ENCODE data around the gene PDCD6IP.
"Not testable (repeated sequence)": the region's sequence is repeated elsewhere in the genome, so short reads cannot be mapped to it uniquely, and the experiment has no call there.

Gene PDCD6IP

DNA sequence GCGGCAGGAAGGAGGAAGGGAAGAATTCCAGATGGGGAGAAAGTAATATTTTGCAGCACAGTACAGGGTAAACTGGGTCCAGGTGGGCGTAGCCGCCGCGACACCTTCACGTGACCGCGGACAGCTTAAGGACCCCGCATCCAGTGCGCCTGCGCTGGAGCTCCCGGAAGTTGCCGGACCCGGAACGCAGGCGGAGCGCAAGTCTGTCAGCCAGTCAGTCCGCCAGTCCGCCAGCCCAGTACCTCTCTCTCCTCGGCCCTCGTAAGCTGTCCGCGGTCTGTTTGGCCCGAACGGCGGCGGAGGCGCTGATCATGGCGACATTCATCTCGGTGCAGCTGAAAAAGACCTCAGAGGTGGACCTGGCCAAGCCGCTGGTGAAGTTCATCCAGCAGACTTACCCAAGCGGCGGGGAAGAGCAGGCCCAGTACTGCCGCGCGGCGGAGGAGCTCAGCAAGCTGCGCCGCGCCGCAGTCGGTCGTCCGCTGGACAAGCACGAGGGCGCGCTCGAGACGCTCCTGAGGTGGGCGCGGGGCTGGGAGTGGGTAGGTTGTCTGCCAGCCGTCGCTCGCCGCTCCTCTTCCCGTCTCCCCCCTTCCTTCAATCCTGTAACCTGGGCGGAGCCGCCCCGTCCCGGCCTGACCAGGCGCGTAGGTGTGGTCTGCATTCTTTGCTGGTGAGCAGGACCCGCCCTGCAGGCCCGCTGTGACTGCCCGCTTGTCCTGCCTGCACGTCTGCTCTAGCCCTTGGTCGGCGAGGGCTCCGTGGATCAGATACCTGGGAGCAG is at the start of gene PDCD6IP:
PDCD6IP (plus strand) TSS at position 213 of the 784 bp plus-strand sequence; CDS start at position 312, 99 bp downstream.
- DNase-seq: peak; percentile 91 to 94

DNA sequence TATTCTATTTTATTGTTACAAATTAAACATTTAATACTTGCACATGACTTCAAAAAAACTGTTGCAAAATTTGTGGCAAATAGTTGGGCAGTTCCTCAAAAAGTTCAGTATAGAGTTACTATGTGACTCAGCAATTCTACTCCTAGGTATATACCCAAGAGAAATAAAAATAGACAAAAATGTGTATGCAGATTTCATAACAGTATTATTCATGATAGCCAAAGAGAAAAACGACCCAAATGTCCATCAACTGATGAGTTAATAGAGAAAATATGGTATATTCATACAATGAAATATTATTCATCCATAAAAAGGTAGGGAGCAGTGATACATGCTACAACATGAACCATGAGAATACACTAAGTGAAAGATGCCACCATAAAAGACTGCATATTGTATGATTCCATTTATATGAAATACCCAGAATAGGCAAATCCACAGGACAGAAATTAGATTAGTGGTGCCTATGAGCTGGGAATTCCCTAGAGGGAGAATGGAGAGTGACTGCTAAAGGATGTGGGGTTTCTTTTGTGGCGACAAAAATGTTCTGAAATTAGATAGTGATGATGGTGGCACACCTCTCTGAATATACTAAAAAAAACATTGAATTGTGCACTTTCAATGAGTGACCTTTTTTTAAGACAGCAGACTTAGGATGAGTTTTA is 48.8 kb upstream of the PDCD6IP start:
- no peak for DNase-seq

DNA sequence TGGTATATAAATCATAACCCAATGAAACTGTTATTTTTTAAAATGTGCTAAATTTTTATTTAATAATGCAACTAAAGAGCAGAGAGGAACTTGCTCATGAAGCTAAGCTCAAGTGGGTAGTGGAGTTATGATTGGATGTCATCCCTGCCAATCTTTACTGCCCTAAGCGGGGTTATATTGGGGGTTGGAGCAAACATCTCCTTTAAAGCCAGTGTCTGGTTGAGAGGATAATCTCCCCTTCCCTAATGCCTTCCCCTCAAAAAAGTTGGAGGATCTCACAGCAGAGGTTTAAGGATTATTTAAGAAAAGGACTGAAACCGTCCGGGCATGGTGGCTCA is 48.2 kb upstream of the PDCD6IP start:
- DNase-seq: no peak

DNA sequence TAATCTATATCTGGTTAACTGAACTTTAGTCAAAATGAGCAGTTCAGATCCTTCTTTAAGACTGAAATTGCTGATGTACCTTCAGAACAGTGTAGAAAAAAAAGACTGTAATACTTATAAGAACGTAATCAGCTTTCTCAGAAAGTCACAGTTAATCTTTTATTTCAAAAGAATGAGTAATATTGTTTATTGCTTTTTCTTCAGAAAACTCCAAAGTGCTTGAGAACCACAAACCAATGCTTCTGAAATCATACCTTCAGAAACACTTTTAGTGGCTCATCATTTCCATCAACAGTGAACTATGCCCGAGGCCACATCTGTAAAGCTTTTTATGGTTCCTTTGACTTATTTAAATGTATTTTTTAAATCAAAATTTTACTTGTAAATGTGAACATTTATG is 47.1 kb upstream of the PDCD6IP start:
- no peak for DNase-seq

DNA sequence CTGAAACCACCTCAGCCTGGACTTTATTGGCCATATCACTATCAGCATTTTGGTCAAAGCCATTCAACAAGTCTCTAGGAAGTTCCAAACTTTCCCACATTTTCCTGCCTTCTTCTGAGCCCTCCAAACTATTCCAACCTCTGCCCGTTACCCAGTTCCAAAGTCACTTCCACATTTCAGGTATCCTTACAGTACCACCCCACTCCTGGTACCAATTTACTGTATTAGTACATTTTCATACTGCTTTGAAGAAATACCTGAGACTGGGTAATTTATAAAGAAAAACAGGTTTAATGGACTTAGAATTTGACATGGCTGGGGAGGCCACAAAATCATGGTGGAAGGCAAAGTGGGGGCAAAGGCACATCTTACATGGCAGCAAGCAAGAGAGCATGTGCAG is 44.0 kb upstream of the PDCD6IP start:
- not testable (repeated sequence) for DNase-seq

GRCh38 chr3:33758281-33758680 is 40.1 kb upstream of the PDCD6IP start:
- no peak for DNase-seq

DNA sequence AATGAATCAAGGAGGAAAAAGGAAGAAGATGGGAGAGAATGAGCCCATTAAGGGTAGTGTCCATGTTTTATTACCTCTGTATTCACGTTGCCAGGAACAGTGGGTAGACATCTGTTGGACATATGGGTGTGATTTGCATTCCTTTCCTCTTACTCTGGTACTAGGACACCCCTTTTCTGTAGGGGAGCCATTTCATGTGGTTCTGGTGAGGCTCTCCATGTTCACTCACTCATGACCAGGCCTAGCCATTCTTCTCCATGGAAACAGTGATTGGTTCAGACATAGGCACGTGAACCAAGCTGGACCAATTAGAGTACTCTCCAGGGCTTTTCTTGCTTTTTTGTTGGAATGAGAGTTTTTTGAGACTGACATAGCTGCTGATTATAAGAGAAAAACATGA is 39.6 kb upstream of the PDCD6IP start:
- no peak for DNase-seq

GRCh38 chr3:33768578-33769330 is 29.7 kb upstream of the PDCD6IP start:
- DNase-seq: no peak

- DNase-seq: no peak
These were observed 24.8 kb upstream of the PDCD6IP start for GRCh38 chr3:33773637-33774036.

- DNase-seq: no peak
These were observed 23.1 kb upstream of the PDCD6IP start for GRCh38 chr3:33775363-33775762.

DNA sequence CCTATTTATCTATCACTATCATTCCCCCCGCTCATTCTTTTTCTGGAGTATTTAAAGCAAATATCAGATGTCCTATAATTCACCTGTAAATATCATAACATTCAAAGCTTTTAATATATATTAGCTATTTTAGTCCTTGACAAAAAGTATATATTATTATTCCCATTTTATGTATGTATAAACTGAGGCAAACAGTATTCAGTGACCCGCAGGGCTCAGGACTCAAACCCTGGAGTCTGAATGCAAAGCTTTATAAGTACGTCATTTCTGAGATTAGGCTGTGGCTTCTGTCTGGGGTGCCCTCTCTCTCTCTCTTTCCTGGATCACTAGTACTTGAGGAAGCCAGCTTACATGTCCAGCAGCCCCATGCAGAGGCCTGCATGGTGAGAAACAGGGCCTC is 20.4 kb upstream of the PDCD6IP start:
- DNase-seq: no peak

DNA sequence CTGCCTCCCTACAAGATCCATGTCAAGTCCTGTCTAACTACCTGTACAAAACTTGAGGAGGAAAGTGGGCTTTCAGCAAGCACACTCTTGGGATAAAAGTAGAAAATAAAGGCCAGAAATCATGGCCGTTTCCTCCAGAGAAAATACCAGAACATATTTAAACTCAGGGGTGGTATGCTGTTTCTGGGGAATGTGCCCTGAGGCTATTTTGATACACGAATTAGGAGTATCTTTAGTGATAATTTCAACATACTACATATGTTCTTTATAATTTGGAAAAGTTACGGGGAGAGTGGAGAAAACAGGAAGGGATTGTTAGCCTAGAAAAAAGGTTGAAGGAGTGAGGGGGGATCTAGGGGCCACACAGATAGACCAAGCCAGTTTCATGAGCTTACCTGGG is 18.7 kb upstream of the PDCD6IP start:
- DNase-seq: no peak

DNA sequence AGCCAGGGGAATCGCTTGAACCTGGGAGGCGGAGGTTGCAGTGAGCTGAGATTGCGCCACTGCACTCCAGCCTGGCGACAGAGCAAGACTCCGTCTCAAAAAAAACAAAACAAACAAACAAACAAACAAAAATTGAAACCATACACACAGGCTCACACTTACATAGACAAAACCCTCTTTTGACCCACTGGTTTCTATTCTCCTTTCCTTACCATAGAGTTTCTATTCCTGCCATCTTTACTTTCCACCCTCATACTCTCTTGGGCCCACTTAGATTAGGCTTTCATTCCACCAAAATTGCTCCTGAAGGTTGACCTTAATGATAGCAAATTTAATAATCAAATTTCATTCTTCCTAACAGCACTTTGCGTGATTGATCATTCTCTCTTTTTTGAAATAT is 17.0 kb upstream of the PDCD6IP start:
- not testable (repeated sequence) for DNase-seq

DNA sequence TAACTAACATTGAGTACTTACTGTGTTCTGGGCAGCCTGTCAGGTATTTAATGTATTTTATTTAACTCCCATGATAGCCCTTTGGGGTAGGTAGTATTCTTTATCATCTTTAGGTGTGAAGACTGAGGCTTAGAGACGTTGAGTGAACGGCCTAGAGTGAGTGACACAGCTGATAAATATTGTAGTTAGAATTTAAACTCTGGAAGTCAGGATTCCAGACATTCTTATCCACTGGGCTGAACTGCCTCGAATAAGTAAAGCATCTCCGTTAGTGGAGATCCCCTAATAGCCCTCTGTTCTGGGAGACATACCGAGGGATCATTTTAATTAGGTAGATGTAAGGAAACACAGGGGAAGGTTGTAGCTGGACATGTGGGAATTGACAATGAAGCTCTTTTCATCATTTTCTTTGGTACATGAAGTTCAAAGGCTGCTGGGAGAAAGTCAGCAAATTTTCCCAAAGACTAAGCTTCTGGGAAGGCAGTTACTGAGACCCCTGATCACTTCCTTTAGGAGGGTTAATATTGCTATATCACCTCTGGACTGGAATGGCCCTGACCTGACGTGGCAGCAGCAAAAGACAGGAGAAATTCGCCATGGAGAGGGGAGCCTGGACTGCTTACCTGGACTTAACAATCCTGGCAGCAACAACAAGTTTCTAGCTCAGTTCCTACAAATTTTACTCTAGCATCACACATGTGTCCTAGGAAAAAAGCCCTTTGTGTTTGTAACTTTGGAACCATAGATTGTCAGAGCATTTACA is 11.7 kb upstream of the PDCD6IP start:
- no peak for DNase-seq

DNA sequence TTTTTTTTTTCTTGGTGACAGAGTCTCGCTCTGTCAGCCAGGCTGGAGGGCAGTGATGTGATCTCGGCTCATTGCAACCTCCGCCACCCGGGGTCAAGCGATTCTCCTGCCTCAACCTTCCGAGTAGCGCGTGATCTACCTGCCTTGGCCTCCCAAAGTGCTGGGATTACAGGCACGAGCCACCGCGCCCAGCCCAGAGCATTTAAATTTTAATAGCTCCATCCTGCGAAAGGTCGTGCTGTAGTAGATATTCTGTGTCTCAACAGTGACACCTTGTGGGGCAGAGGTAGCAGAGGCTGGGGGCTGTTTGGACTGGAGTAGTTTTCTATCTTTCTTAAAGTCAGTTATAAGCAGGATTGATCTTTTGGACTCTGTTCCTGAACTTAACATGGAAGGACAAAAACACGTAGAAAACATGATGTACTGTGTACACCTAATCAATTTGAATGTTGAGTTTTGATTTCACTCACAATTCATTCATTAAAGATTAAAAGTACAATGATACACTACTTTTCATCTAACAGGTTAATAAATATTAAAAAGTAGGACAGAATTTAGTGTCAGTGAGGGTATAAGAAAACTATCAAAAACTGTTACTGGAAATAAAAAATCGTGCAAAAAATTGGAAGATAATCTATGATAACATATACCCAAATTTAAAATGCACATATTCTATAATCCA is 11.0 kb upstream of the PDCD6IP start:
- DNase-seq: peak; percentile 60 to 64

- DNase-seq: no peak
These were observed 9.1 kb upstream of the PDCD6IP start for GRCh38 chr3:33789183-33789954.

- DNase-seq: no peak
These were observed 8.3 kb upstream of the PDCD6IP start for GRCh38 chr3:33790091-33790490.

DNA sequence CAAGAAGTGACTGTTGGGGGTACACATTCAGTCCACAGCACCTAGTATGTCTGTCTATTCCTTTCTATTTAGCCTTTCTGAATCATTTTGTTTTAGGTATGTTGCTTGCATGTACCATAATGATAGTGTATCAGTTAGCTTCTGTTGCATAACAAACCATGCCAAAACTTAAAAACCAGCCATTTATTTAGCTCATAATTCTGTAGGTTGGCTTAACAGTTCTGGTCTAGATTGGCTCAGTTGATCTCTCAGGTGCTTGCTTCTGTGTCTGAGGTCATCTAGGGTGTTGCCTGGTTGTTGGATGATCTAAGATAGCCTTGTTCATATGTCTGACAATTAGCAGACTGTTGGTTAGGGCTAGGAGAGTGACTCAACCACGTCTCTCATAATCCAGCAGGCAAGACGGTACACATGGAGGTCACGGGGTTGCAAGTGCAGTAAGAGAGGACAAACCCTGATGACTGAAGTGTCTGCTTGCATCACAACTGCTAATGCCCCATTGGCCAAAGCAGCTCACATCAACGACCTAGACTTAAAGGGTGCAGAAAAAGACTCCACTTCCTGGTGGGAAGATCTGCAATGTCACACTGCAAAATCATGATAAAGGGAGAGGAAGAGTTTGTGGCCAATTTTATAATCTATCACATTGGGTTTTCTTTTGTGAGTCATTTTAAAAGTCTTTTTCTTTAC is 6.8 kb upstream of the PDCD6IP start:
- DNase-seq: no peak

- no peak for DNase-seq
These were observed 6.1 kb upstream of the PDCD6IP start for GRCh38 chr3:33792167-33792892.

DNA sequence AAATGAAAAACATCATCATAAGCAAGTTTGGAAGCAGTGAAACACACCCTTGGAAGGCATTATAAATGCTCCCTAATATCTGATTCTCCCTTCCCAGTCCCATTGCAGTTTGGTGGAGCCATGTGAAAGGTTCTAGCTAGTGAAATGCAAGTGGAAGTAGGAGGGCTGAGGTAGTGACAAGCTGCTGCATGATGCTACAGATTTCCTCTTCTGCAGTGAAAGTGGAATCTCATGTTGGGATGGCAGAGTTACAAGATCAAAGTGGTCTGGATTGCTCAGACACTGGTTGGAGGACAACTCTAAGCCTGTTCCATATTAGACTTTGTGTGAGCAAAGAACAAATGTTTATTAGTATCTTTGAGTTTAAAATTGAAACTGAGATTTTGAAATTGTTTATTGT is 3.3 kb upstream of the PDCD6IP start:
- no peak for DNase-seq
